Activated CD8-positive, alpha-beta T cell treated with anti-CD3 and anti-CD28 coated beads for 36 hours (primary cell): ENCODE results near the gene ATG2B. TPM values are rescaled to one million over a fixed set of nuclear protein-coding genes. Genes with fewer than 3 reads are reported as not detected.

Source experiments
- ATAC-seq: fragments of 200-7000 bp; cut with Tn5 transposase; one replicate; pipeline ENCODE4 v1.10.0; 2021; ENCODE audit warnings: mild to moderate bottlenecking, moderate library complexity
- CTCF ChIA-PET: fragments of 350-600 bp; sonication (Branson Sonifier 250); formaldehyde crosslinking; loops from one replicate; lab custom pipeline; 2021; ENCODE audit warnings: antibody characterized with exemption; lab: Charles Lee
- POLR2A ChIA-PET: fragments of 350-600 bp; sonication (Branson Sonifier 250); formaldehyde crosslinking; loops from one replicate; lab custom pipeline; 2021; ENCODE audit warnings: antibody characterized with exemption; lab: Charles Lee
- DNase-seq: peaks from one replicate; pipeline ENCODE4 v3.0.0-alpha.2; 2020
- H3K27ac Mint-ChIP-seq: one replicate; pipeline ENCODE4 v1.8.0; 2021; ENCODE audit warnings: mild to moderate bottlenecking, mixed read lengths
- H3K27me3 Mint-ChIP-seq: one replicate; pipeline ENCODE4 v1.8.0; 2021; ENCODE audit warnings: mixed read lengths
- H3K36me3 Mint-ChIP-seq: one replicate; pipeline ENCODE4 v1.8.0; 2021; ENCODE audit warnings: low read depth, mixed read lengths
- H3K4me1 Mint-ChIP-seq: one replicate; pipeline ENCODE4 v1.8.0; 2021; ENCODE audit warnings: low read depth, mixed read lengths
- H3K4me3 Mint-ChIP-seq: one replicate; pipeline ENCODE4 v1.8.0; 2021; ENCODE audit warnings: mild to moderate bottlenecking, moderate library complexity, mixed read lengths
- H3K9me3 Mint-ChIP-seq: one replicate; pipeline ENCODE4 v1.8.0; 2021; ENCODE audit warnings: mixed read lengths
- CTCF ChIP-seq: fragments of 200-600 bp; IDR thresholded peaks from one replicate; pipeline ENCODE4 v1.8.0; 2022; ENCODE audit warnings: antibody characterized with exemption, mild to moderate bottlenecking
- intact Hi-C: fragments of 100-400 bp; cut with micrococcal nuclease; formaldehyde crosslinking; loops from one replicate; pipeline ENCODE4 v1.10.0; 2022
- total RNA-seq, 2 experiments: library from RNA; stranded (reverse); gene quantifications; one replicate each; pipeline ENCODE4 v1.2.3, GENCODE V29; 2021

ATG2B gene
- total RNA-seq, 2 experiments from 2014 or later, result 12.9 to 13.3 TPM

GRCh38 chr14:96286251-96286650 is 76.9 kb downstream of the ATG2B start:
- CTCF ChIA-PET, result interaction anchor here (0.8 to 4.9 kb wide), 4 partner anchors 11 to 186 kb away, joined by 3 to 27 read pairs (median 6); no protein-coding TSS in a partner anchor
- Mint-ChIP-seq H3K36me3 (peaks cover 13% of the 10 kb centered on the region), H3K27me3 (no peaks in the 10 kb centered on the region), H3K9me3 (no peaks in the 10 kb centered on the region), H3K27ac (no peak overlapping the region), H3K4me3 (no peak overlapping the region), H3K4me1 (no peaks in the 10 kb centered on the region)
- TF ChIP-seq CTCF, result no peak
- POLR2A ChIA-PET, result no interaction called here
- no peak for DNase-seq
- intact Hi-C loops, result no loop called here
- no peak for ATAC-seq

GRCh38 chr14:96285667-96286066 is 77.5 kb downstream of the ATG2B start:
- ATAC-seq (no peak), DNase-seq (no peak)
- H3K27ac Mint-ChIP-seq, result no peak overlapping the region
- no peak overlapping the region for H3K4me3 Mint-ChIP-seq
- no peaks in the 10 kb centered on the region for H3K4me1 Mint-ChIP-seq
- no peak for TF ChIP-seq CTCF
- ChIA-PET CTCF (interaction anchor here (1.4 to 4.9 kb wide), 2 partner anchors 10 to 11 kb away, joined by 8 to 27 read pairs; no protein-coding TSS in a partner anchor), POLR2A (no interaction called here)
- no peaks in the 10 kb centered on the region for H3K27me3 Mint-ChIP-seq
- intact Hi-C loops, result no loop called here
- peaks cover 13% of the 10 kb centered on the region for H3K36me3 Mint-ChIP-seq
- no peaks in the 10 kb centered on the region for H3K9me3 Mint-ChIP-seq

GRCh38 chr14:96284430-96284829 is 78.7 kb downstream of the ATG2B start:
- H3K9me3 Mint-ChIP-seq, result no peaks in the 10 kb centered on the region
- H3K4me3 Mint-ChIP-seq, result no peak overlapping the region
- TF ChIP-seq CTCF, result no peak
- H3K27me3 Mint-ChIP-seq, result no peaks in the 10 kb centered on the region
- peaks cover 13% of the 10 kb centered on the region for H3K36me3 Mint-ChIP-seq
- ChIA-PET POLR2A (no interaction called here), CTCF (interaction anchor here (4.9 kb wide), 1 partner anchor 9 kb away, joined by 27 read pairs; no protein-coding TSS in a partner anchor)
- no peak overlapping the region for H3K27ac Mint-ChIP-seq
- ATAC-seq (no peak), DNase-seq (no peak)
- H3K4me1 Mint-ChIP-seq, result no peaks in the 10 kb centered on the region
- intact Hi-C loops, result no loop called here

- no peak overlapping the region for H3K4me3 Mint-ChIP-seq
- ATAC-seq (no peak), DNase-seq (no peak)
- H3K27ac Mint-ChIP-seq, result no peak overlapping the region
- no peaks in the 10 kb centered on the region for H3K4me1 Mint-ChIP-seq
- POLR2A ChIA-PET, result no interaction called here
- TF ChIP-seq CTCF, result no peak
- no peaks in the 10 kb centered on the region for H3K9me3 Mint-ChIP-seq
- no peaks in the 10 kb centered on the region for H3K27me3 Mint-ChIP-seq
- CTCF ChIA-PET, result interaction anchor here (1.0 to 4.9 kb wide), 2 partner anchors 9 to 140 kb away, joined by 3 to 27 read pairs; no protein-coding TSS in a partner anchor
- intact Hi-C loops, result no loop called here
- peaks cover 10% of the 10 kb centered on the region for H3K36me3 Mint-ChIP-seq
Measured at GRCh38 chr14:96284008-96284407, 79.1 kb downstream of the ATG2B start.

- Mint-ChIP-seq H3K27ac (no peak overlapping the region), H3K27me3 (no peaks in the 10 kb centered on the region), H3K36me3 (peaks cover 6% of the 10 kb centered on the region), H3K4me3 (no peak overlapping the region), H3K4me1 (no peaks in the 10 kb centered on the region), H3K9me3 (peaks cover 6% of the 10 kb centered on the region)
- CTCF ChIA-PET, result interaction anchor here (1.3 kb wide), 1 partner anchor 181 kb away, joined by 6 read pairs; no protein-coding TSS in a partner anchor
- intact Hi-C loops, result no loop called here
- POLR2A ChIA-PET, result no interaction called here
- ATAC-seq, result no peak
- no peak for DNase-seq
- TF ChIP-seq CTCF, result no peak
Measured at GRCh38 chr14:96281486-96281885, 81.7 kb downstream of the ATG2B start.
